ENCODE results near the gene SLC15A1. TPM values are rescaled to one million over a fixed set of nuclear protein-coding genes. Genes with fewer than 3 reads are reported as not detected.

The SLC15A1 gene
- total and polyA plus RNA-seq, 12 donors, result 0.01 TPM; not detected in 11

- WGBS, 2 donors, result 77 to 81% methylated on average over 7 of the region's 7 CpGs
- H3K4me1 ChIP-seq, result no peaks in the 10 kb centered on the region
- H3K27ac ChIP-seq, result no peak overlapping the region
- no peaks in the 10 kb centered on the region for H3K9me3 ChIP-seq
- intact Hi-C loops (cut with DNase I), result no loop called here
- no peaks in the 10 kb centered on the region for H3K36me3 ChIP-seq
- no peak overlapping the region for H3K4me3 ChIP-seq
- ATAC-seq (no peak), DNase-seq (no peak)
- no peak for TF ChIP-seq CTCF (IDR thresholded peaks at IDR 0.05)
- H3K27me3 ChIP-seq, result peaks cover 0 to 12% (median 4%) of the 10 kb centered on the region in 7 donors
These were observed 42.0 kb downstream of the SLC15A1 start for GRCh38 chr13:98710521-98710920.

- 94 to 96% methylated on average over 7 of the region's 7 CpGs for WGBS, 2 donors
These were observed 45.0 kb downstream of the SLC15A1 start for GRCh38 chr13:98707281-98707999.

GRCh38 chr13:98706446-98707110 lies 45.9 kb downstream of the SLC15A1 start:
- Histone ChIP-seq H3K4me1 (no peaks in the 10 kb centered on the region), H3K9me3 (no peaks in the 10 kb centered on the region), H3K27ac (no peak overlapping the region), H3K36me3 (no peaks in the 10 kb centered on the region), H3K27me3 (peaks cover 0 to 29% (median 11%) of the 10 kb centered on the region in 7 donors), H3K4me3 (no peak overlapping the region)
- ATAC-seq (no peak), DNase-seq (no peak)
- WGBS, 2 donors, result 51 to 59% methylated on average over 12 of the region's 12 CpGs
- no peak for TF ChIP-seq CTCF (IDR thresholded peaks at IDR 0.05)
- intact Hi-C loops (cut with DNase I), result no loop called here

More at GRCh38 chr13:98707281-98707999, 45.0 kb downstream of the SLC15A1 start:
- intact Hi-C loops (cut with DNase I), result no loop called here
- DNase-seq (no peak), ATAC-seq (no peak)
- no peak for TF ChIP-seq CTCF (IDR thresholded peaks at IDR 0.05)
- Histone ChIP-seq H3K27ac (no peak overlapping the region), H3K4me3 (no peak overlapping the region), H3K4me1 (no peaks in the 10 kb centered on the region), H3K36me3 (no peaks in the 10 kb centered on the region), H3K27me3 (peaks cover 0 to 25% (median 8%) of the 10 kb centered on the region in 7 donors), H3K9me3 (no peaks in the 10 kb centered on the region)

GRCh38 chr13:98697791-98698190 lies 54.7 kb downstream of the SLC15A1 start:
- Histone ChIP-seq H3K36me3 (no peaks in the 10 kb centered on the region), H3K4me1 (no peaks in the 10 kb centered on the region), H3K27ac (no peak overlapping the region), H3K27me3 (peaks cover 0 to 12% (median 0%) of the 10 kb centered on the region in 7 donors), H3K9me3 (no peaks in the 10 kb centered on the region), H3K4me3 (no peak overlapping the region)
- TF ChIP-seq CTCF (IDR thresholded peaks at IDR 0.05), result no peak
- no peak for DNase-seq
- 76 to 78% methylated on average over 4 of the region's 4 CpGs for WGBS, 2 donors
- no peak for ATAC-seq
- intact Hi-C loops (cut with DNase I), result no loop called here
